Erythroblast (primary cell): ENCODE results near the gene TDRD1.

Source experiments
- GATA1 ChIP-seq: IDR thresholded peaks from 2 replicates; pipeline ENCODE4 v1.6.1; 2011; ENCODE audit warnings: low read depth, mild to moderate bottlenecking, control low read depth, low read length, moderate library complexity
- POLR2A ChIP-seq: IDR thresholded peaks from 2 replicates; pipeline ENCODE4 v1.6.1; 2011; ENCODE audit warnings: mild to moderate bottlenecking, low read length

DNA sequence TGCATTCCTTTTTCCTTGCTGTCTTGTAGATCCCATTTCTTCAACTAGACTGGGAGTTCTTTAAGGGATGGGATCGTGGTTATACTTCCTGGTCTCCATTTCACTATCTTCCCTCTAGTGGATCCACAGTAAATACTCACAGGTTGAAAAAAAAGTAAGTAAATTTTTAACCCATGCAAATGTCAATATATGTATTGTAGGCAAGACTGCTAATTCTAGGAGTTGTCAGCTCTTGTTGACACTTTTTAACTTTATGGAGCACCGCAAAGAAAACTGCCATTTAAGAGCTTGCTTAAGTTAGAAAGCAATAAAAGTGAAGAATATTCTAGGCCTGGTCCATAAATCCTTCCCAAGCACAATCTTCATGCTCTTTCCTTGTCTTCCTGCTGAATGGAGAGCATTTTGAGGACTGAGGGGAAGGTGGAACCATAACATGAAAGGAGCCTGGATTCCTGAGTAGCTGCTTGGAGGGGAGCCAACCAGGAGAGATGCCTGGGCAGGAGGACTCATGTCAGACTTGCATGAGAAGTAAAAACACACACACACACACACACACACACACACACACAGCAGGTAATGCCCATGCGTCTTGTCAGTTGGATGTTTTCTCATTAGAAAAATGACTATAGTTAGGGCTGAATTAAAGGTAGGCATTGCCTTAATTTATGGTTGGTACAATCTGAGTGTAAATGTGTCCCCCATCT is 92.1 kb downstream of the TDRD1 start:
- no peak for TF ChIP-seq POLR2A
- TF ChIP-seq GATA1, result no peak
